Bone marrow (tissue), 2 donors: ENCODE measurements around the gene IQSEC3.
"Not testable (repeated sequence)": the region's sequence is repeated elsewhere in the genome, so short reads cannot be mapped to it uniquely, and the experiment has no call there.

ENCODE experiments used
- DNase-seq, 2 donors: peaks; one replicate each; lab custom pipeline; 2025; lab: John Stamatoyannopoulos, UW

Gene IQSEC3

GRCh38 chr12:111699-112493, 45.3 kb downstream of the IQSEC3 start:
- DNase-seq, result no peak

GRCh38 chr12:113347-113746, 46.8 kb downstream of the IQSEC3 start:
- no peak for DNase-seq

GRCh38 chr12:114626-115211, 48.2 kb downstream of the IQSEC3 start:
- DNase-seq, result no peak

- no peak for DNase-seq
Measured at GRCh38 chr12:115518-115917, 49.0 kb downstream of the IQSEC3 start.

GRCh38 chr12:115960-116915, 49.7 kb downstream of the IQSEC3 start:
- no peak for DNase-seq

GRCh38 chr12:117311-117710, 50.7 kb downstream of the IQSEC3 start:
- DNase-seq, result no peak

- DNase-seq, result no peak
Measured at GRCh38 chr12:117816-118345, 51.3 kb downstream of the IQSEC3 start.

- DNase-seq, result no peak
Measured at GRCh38 chr12:118591-118990, 52.0 kb downstream of the IQSEC3 start.

- DNase-seq, result no peak
Measured at GRCh38 chr12:120951-121350, 54.4 kb downstream of the IQSEC3 start.

- DNase-seq, result no peak
Measured at GRCh38 chr12:121647-122046, 55.1 kb downstream of the IQSEC3 start.

- no peak for DNase-seq
Measured at GRCh38 chr12:125075-125474, 58.5 kb downstream of the IQSEC3 start.

GRCh38 chr12:125566-125965, 59.0 kb downstream of the IQSEC3 start:
- DNase-seq, result no peak

- no peak for DNase-seq
Measured at GRCh38 chr12:128079-128478, 61.5 kb downstream of the IQSEC3 start.

GRCh38 chr12:129001-129400, 62.4 kb downstream of the IQSEC3 start:
- DNase-seq, result no peak

- DNase-seq, result no peak
Measured at GRCh38 chr12:130519-130918, 64.0 kb downstream of the IQSEC3 start.

- no peak for DNase-seq
Measured at GRCh38 chr12:131008-131407, 64.4 kb downstream of the IQSEC3 start.

- DNase-seq, result no peak
Measured at GRCh38 chr12:131732-132495, 65.3 kb downstream of the IQSEC3 start.

- DNase-seq, result not testable (repeated sequence)
Measured at GRCh38 chr12:133616-134232, 67.2 kb downstream of the IQSEC3 start.

- no peak for DNase-seq
Measured at GRCh38 chr12:135138-135537, 68.6 kb downstream of the IQSEC3 start.

- no peak for DNase-seq
Measured at GRCh38 chr12:138171-138897, 71.8 kb downstream of the IQSEC3 start.
